Hair follicular keratinocyte (primary cell): ENCODE data around the gene RPN1. TPM values are rescaled to one million over a fixed set of nuclear protein-coding genes. Genes with fewer than 3 reads are reported as not detected.

Experiments used
- total RNA-seq: library from RNA; depleted of rRNA; stranded (reverse); fragments of >200 nt; gene quantifications from 2 replicates; pipeline ENCODE4 v1.2.3, GENCODE V29; 2015

The RPN1 gene
- 385 and 409 TPM in 2 replicates for total RNA-seq

GRCh38 chr3:128650096-128651050 is at the start of gene RPN1:
Gene RPN1, minus strand, starts transcription at chr3:128650818. Its CDS starts 18 bp downstream, at chr3:128650800.

Other genes with a start within 250 kb of the RPN1 start
- gene DNAJB8, start 183.9 kb downstream of the RPN1 start, total RNA-seq, result not detected in 2 replicates
- gene GATA2, start 157.6 kb downstream of the RPN1 start, total RNA-seq, result not detected in 2 replicates
- 67.9 and 78.6 TPM in 2 replicates for gene RAB7A, start 75.4 kb upstream of the RPN1 start, total RNA-seq
- 27.6 and 39.4 TPM in 2 replicates for gene ACAD9, start 228.8 kb upstream of the RPN1 start, total RNA-seq